ENCODE data around the gene OR6J1.
"Not testable (repeated sequence)": the region's sequence is repeated elsewhere in the genome, so short reads cannot be mapped to it uniquely, and the experiment has no call there.

OR6J1 gene

DNA sequence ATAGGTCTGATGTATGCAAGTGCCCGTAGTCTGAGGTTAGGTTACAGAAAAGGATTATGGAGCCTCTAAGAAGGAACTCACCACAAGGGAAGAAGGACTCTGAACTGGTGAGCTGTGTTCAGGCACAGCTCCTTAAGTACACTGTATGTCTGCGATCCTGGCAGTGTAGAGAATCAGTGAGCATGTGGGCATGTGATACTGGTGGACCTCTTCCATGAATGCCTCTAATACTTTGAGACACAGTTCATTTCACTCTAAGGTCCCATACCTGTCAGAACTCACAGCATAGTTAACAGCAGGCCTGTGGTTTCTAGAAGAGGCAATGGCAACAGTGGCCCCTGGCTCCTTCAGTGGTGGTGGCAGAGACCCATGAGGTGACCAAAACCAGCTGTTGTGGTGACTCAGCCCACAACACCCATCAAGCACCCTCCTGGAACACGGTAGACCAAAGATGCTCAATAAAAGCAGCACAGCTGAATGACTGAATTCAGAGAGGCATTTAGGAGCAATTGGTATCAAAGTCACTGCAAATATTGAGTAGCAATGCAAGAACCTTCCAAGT lies 6.9 kb upstream of the OR6J1 start:
- no peak for DNase-seq (ENCODE audit: low read depth in 1 of 2, low spot score in 1 of 2)

DNA sequence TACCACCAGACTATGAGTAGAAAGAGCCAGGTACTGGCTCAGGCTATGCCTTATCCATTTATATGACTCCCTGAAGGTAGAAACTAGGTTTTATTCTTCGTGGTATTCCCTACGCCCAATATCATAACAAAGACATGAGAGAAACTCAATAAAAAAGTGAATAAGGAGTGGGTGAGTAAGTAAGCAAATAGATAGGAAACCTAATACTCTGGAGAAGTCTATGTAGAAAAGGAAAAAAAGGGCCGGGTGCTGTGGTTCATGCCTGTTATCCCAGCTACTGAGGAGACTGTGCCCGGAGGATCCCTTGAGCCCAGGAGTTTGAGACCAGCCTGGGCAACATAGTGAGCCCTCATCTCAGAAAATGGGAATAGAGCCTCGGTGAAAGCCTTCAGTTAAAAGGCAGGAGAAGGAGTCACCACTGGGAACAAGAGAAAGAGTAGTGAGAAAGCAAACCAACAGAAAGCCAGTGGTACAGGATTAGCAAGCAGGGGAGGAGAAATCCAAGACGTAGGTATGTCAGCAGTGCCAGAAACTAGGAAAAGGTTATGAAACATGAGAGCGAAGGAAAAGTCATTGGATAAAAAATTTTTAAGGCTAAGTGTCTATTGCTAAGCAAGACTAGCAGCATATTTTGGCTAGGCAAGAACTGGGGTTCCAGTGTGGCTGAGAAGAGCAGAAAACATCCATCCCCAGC lies 6.0 kb upstream of the OR6J1 start:
- no peak for DNase-seq (ENCODE audit: low read depth in 1 of 2, low spot score in 1 of 2)

DNA sequence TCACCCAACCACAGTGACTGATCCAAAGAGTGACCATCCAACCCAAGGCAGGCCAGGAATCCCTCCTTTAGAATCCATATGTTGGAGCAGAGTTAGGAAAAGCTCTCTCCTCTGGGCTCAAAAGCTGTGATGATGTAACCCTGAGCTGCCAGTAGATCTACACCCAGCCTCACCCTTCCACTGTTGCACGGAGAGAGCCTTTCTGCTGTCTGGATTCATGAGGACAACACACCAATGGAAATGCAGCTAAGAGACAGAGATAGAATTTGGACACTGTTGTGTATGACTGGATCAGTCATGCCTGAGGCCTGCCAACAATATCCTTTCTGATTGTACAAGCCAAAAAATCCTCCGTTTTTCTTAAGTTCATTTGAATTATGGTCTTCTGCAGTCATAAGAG lies 4.4 kb upstream of the OR6J1 start:
- no peak for DNase-seq (ENCODE audit: low read depth in 1 of 2, low spot score in 1 of 2)

DNA sequence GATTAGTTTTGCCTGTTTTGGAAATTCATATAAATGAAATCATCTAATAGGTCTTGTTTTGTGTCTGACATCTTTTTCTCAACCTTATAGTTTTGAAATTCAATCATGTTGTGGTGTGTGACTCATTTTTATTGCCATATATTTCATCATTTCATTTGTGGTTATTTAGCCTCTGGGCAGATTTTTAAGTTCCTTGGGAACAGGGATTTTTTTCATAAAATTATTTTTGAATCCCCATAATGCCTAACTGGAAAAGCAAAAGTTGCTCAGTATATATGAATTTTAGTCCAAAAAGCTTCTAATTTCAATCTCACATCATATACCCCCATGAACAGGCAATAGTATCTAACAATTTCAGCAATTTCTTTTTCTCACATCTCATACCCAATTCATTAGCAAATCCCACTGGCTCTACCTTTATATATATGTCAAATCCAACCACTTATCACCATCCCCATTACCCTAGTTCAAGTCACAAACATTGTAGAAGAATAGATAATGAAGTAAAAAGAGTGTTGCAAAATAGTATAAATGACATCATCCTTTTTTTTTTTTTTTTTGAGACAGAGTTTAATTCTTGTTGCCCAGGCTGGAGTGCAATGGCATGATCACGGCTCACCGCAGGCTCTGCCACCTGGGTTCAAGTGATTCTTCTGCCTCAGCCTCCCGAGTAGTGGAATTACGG lies 2.6 kb upstream of the OR6J1 start:
- no peak for DNase-seq (ENCODE audit: low read depth in 1 of 2, low spot score in 1 of 2)

DNA sequence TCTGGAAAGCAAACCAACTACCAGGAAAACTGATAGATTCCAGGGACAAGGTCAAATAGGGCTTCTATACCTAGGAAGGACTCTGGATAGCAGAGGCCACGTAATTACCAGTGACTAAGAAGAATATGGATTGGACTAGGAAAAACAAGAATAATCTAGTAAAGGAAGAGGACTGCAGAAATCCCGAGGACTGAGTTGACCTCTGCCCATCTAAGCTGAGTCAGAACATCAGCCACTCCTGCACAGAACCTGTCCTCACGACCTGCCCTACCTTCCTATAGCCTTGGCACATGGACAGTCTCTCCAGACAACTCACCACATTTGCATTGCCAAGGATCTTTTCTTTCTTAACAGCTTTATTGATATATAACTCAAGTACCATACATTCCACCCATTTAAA lies 2.3 kb downstream of the OR6J1 start:
- DNase-seq (ENCODE audit: low read depth in 1 of 2, low spot score in 1 of 2): no peak

DNA sequence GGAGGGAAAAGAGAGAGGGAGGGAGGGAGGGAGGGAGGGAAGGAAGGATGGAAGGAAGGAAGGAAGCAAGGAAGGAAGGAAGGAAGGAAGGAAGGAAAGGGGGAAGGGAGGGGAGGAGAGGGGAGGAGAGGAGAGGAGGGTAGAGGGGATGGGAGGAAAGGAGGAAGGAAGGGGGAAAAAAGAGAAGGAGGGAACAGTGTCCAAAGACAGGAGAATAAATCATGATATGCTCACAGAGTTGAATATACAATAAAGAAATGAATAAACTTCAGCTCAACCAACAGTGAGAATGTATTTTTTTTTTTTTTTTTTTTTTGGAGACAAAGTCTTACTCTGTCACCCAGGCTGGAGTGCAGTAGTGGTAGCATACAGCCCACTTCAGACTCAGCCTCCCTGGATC lies 4.0 kb downstream of the OR6J1 start:
- DNase-seq (ENCODE audit: low read depth in 1 of 2, low spot score in 1 of 2): no peak

DNA sequence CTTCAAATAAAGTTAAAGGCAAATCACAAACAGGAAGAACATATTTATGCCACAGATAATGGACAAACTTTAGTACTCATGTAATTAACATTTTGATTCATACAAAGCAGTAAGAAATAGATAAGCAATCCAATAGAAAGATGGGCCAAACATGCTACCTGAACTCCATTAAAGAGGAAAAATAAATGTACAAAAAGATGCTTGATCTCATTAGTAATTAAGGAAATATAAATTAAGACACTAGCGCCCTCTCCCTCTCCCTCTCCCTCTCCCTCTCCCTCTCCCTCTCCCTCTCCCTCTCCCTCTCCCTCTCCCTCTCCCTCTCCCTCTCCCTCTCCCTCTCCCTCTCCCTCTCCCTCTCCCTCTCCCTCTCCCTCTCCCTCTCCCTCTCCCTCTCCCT lies 8.2 kb downstream of the OR6J1 start:
- not testable (repeated sequence) for DNase-seq (ENCODE audit: low read depth in 1 of 2, low spot score in 1 of 2)

DNA sequence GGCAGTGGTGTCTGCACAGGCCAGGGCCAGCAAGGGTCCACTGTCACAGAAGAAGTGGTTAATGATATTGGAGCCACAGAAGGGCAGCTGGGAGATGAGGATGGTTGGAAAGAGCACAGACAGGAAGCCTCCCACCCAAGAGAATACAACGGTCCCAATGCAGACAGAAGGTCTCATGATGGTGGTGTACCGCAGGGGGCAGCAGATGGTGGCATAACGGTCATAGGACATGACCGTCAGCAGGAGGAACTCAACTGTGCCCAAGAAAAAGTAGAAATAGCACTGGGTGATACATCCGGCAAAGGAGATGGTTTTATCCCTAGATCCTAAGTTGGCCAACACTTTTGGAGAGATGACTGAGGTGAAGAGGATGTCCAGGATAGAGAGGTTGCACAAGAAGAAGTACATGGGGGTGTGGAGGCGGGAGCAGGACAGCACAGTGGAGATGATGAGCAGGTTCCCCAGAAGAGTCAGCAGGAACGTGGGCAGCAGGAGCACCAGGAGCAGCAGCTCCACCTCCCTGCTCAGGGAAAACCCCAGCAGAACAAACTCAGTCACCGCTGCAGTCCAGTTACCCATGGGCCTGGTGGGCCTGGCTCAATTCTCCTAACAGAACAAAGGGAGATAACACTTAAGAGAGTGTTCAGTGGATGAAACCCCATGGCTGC lies 9.8 kb downstream of the OR6J1 start:
- DNase-seq (ENCODE audit: low read depth in 1 of 2, low spot score in 1 of 2): no peak

DNA sequence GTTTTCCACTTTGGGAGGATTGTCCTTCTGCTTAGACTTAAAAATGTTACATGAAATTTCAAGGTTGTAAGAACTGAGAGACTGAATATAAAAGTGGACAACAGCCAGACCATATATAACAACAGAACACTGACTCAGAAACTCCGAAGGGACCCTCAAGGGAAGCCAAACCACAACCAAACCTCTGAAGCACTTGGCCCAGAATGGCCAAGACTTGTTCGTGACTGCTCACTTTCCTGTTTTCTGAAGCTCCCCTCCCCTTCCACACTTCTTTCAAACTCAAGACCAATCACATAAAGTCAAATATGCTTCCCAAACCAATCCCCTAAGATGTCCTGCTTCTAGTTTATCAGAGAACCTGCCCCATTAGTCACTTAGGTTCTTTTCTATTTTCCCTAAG lies 13.7 kb downstream of the OR6J1 start:
- no peak for DNase-seq (ENCODE audit: low read depth in 1 of 2, low spot score in 1 of 2)

DNA sequence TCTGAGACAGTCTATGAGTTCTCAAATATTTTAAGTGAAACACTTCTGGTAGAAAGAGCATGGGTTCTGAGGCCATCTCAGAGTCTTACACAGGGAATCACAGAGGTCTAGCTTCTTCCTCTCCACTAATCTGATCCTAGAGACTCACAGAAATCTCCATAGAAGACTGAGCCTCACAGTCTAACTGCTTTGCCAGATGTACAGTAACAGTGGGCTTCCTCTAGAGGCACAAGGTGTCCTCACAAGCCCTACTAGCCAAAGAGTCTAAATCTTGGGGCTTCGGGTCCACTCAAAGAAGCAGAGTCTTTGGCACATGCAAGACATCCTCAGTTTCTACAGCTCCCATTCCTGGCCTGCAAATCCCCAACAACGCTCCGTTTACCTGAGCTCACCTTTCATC lies 14.1 kb downstream of the OR6J1 start:
- no peak for DNase-seq (ENCODE audit: low read depth in 1 of 2, low spot score in 1 of 2)

DNA sequence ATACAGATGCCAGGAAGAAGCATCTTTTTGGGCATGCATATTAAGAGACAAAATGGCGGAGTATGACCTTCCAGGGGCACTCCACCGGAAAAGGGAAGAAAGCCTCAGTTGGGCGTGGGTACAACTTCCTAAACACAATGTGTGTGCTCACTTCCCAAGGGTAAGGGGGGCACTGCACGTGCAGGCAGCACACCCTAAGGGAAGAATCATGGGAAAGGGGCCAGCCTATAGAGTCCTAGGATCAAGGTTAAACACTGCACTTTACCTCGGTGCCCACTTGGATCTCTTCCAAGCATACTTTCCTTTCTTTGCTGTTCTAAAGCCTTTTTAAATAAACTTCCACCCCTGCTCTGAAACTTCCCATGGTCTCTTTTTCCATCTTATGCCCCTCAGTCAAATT lies 14.8 kb downstream of the OR6J1 start:
- no peak for DNase-seq (ENCODE audit: low read depth in 1 of 2, low spot score in 1 of 2)

DNA sequence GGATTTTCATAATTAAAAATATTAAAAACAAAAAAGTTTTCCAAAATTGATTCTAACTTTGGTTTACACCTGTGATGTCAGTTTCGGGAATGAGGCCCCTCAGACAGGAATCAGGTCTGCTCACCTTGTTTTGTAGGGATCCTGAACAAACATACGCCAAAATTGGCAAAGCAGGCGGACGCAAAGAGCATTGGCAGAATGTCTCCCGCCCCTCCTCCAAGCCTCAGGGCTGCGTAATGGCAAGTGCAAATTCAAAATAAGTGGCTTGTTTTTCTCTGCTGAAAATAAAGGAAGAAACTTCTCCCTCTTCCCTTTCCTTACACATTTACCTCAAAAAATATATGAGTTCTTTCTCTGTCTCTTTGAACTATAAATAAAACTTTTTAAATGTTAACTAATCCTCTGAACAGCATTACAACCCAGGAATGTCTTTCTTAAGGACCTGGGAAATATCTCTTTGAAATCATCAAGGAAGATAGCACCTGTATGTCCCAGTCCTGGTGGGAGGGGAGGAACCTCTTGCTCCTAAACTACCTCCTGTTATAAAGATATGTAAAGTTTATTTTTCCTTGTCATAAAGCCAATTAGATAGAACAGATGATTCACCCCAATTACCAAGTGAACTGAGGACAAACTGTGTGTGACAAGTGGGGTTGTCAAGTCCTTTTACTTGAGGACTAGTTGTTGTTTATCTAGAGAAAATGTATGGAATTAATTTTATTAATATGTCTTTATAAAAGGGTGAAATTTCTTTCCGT lies 16.5 kb downstream of the OR6J1 start:
- no peak for DNase-seq (ENCODE audit: low read depth in 1 of 2, low spot score in 1 of 2)

DNA sequence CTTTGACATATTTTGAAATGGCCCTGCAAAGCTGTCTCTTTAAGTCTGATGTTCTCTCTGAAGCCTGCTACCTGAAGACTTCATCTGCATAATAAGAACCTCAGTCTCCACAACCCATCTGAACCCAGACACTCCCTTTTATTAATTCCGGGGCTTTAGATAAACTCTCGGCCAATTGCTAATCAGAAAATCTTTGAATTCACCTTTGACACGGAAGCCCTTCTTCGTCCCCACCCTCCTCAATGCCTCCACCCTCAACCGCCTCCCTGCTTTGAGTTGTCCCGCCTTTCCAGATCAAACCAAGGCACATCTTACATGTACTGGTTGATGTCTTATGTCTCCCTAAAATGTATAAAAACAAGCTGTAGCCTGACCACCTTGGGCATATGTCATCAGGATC lies 17.6 kb downstream of the OR6J1 start:
- no peak for DNase-seq (ENCODE audit: low read depth in 1 of 2, low spot score in 1 of 2)

DNA sequence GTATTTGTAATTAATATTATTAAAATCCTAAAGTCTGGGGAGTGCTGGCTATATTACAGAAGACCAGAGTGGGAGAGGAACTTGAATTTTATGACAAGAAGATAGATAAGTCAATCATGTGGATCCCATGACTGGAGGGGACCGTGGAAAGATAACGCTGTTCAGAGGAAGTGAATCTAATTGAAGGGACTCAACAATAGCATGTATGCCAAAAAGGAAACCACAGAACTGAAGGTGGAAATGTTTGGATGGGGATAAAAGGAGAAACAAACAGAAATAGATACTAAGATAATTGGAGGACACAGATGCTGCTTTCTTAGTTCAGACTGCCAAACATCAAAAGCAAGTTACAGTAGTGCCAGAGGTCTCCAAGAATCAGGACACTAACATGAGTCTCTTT lies 21.1 kb downstream of the OR6J1 start:
- DNase-seq (ENCODE audit: low read depth in 1 of 2, low spot score in 1 of 2): no peak

DNA sequence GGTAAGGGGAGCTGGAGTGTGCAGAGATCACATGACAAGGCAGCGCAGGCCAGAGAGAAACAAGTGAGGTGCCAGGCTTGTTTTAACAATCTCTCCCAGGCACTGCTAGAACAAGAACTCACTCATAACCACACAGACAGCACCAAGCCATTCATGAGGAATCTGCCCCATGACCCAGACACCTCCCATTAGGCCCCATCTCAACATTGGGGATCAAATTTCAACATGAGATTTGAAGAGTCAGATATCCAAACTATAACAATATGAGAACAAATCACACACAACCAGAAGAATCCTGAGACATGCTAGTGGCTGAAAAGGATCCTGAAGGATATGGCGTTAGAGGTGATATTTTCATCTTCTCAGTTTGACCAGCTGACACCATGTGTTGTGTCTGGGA lies 21.9 kb downstream of the OR6J1 start:
- DNase-seq (ENCODE audit: low read depth in 1 of 2, low spot score in 1 of 2): no peak

DNA sequence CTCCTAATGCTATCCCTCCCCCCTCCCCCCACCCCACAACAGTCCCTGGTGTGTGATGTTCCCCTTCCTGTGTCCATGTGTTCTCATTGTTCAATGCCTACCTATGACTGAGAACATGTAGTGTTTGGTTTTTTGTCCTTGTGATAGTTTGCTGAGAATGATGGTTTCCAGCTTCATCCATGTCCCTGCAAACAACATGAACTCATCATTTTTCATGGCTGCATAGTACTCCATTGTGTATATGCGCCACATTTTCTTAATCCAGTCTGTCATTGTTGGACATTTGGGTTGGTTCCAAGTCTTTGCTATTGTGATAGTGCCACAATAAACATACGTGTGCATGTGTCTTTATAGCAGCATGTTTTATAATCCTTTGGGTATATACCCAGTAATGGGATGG lies 28.4 kb downstream of the OR6J1 start:
- not testable (repeated sequence) for DNase-seq (ENCODE audit: low read depth in 1 of 2, low spot score in 1 of 2)

DNA sequence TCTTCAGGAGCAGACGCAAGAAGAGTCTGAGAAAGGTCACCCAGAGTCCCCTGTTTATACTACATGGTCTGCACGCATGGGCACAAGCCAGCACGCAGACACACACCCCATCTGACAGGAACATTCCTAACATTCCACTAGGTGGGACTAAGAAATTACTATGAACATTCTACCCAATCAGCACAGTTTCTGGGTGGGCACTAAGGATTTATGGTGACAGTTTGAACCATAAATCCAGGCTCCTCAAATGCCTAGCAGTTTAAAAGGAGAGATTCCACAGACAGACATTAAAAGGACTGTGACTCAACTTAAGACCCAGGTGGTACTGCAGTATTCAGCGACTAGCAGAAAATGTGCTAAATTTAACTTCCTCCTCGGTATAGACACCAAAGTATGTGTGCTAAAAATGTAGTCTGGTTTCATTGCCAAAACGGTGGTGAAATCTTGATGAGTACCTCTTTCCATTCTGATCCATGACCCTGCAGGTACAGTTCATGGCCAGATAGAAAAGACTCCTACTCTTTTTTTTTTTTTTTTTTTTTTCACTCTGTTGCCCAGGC lies 29.8 kb downstream of the OR6J1 start:
- no peak for DNase-seq (ENCODE audit: low read depth in 1 of 2, low spot score in 1 of 2)

DNA sequence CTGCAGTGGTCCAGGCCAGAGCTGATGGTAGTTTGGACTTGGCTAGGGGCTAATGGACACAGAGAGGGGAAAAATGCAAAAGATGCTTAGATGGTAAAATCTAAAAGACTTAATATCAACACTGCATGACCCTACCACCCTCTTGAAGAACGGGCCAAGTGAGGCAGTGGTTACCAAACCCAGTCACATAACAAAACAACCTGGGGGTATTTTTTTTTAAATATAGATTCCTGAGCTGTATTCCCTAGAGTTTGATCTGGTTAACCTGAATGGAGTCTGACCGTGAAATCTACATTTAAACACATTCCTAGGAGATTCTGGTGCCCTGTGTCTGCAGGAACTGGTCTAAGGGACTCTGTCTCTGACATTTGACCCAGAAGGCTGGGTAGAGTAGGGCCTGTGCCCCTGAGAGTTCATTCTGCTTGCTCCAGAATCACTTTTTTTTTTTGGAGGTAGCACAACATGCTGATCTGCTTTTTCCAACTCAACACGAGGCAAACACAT lies 30.4 kb downstream of the OR6J1 start:
- DNase-seq (ENCODE audit: low read depth in 1 of 2, low spot score in 1 of 2): no peak

DNA sequence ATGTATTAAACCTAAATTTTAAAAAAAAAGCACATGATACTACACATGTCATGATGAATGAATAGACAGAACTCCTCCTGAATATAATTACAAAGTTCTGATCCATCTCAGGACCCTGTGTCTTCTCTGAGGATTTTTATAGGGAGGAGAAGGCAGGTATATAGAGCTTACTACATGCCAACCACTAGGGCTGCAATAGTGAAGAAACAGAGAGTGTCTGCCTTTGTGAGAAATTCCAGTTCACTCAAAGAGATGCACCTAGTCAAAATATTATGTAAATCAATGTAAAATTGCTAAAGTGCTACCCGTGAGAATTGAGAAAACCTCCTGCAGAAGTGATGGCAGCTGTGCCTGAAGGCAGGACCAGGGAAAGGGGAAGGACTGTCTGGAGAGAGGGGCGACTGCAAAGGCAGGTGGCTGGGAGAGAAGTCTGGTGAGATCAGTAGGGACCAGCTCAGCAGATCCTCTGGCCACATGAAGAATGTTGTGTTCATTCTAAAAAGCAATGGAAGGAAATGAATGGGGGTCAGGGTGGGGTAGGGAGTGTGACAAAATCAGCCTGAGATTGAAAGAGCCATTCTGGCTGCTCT lies 31.0 kb downstream of the OR6J1 start:
- DNase-seq (ENCODE audit: low read depth in 1 of 2, low spot score in 1 of 2): no peak

DNA sequence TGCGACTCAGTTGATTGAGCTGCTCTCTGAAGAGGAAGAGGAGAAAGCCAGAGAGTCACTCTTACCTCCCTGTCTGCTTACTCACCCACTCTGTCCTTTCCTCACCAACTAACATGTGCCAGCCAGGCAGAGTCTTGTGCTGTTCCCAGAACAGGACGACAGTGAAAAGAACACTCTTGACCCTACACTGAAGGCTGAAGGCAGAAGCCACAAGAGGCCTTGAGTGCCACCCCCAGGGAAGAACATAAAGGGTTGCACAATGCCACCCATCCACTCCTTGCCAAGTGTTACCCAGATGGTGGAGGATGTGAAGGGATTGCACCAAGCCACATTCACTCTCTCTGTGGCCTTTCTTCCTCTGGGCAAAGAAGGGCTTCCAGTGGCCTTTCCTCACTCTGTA lies 33.2 kb downstream of the OR6J1 start:
- no peak for DNase-seq (ENCODE audit: low read depth in 1 of 2, low spot score in 1 of 2)

DNA sequence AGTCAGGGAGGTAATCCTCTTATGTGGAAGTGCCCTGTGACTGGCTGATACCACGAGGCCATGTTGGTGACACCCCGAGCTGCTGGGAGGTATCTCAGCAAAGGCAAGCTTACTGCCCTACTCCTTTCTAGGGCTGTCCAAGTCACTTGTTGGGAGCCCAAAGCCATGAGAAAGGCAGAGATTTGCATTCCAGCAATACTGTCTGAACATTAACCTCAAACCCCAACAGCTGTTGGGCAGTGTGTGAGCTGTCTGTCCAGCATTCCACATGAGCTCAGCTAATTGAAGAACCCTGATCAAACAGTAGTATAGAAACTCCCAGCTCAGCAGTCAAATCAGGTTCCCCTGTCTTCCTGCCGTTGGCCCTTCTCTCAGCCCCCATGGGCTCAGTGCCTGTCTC lies 36.9 kb downstream of the OR6J1 start:
- DNase-seq (ENCODE audit: low read depth in 1 of 2, low spot score in 1 of 2): no peak

Data from activated CD4-positive, alpha-beta T cell treated with anti-CD3 and anti-CD28 coated beads, Interleukin-2, amount 50 U/mL, for 24 hours (primary cell).